K562 (cell line): ENCODE results near the gene ANO9. TPM values are rescaled to one million over a fixed set of nuclear protein-coding genes. Genes with fewer than 3 reads are reported as not detected.

Source experiments
- ARID2 ChIP-seq: fragments of 450-650 bp; IDR thresholded peaks from 2 replicates; pipeline ENCODE4 v1.6.1; 2017; ENCODE audit warnings: antibody characterized with exemption, mild to moderate bottlenecking
- CBX5 ChIP-seq: IDR thresholded peaks from 2 replicates; pipeline ENCODE4 v1.6.1; 2014; ENCODE audit warnings: low read depth, borderline replicate concordance
- EHMT2 ChIP-seq: fragments of 450-650 bp; IDR thresholded peaks from 2 replicates; pipeline ENCODE4 v1.6.1; 2018; ENCODE audit warnings: antibody characterized with exemption
- HNRNPLL ChIP-seq: fragments of 200-400 bp; formaldehyde crosslinking; IDR thresholded peaks from 2 replicates; pipeline ENCODE4 v1.6.1; 2017; ENCODE audit warnings: low read length, low read depth, mild to moderate bottlenecking; ENCODE audit not compliant: poor library complexity, severe bottlenecking
- JUND ChIP-seq, 2 experiments: IDR thresholded peaks; 2 replicates in 1 of 2; 3 replicates in 1 of 2; pipeline ENCODE4 v1.6.1; 2011; ENCODE audit warnings: borderline replicate concordance in 2 of 2, low read depth in 2 of 2, low read length in 2 of 2, improper control_type of control experiment in 1 of 2, missing biosample characterization in 1 of 2, missing genetic modification characterization in 1 of 2, missing genetic modification reagents in 1 of 2
- MTF1 ChIP-seq: fragments of 250-450 bp; sonication (Bioruptor Pico); IDR thresholded peaks from 2 replicates; pipeline ENCODE4 v1.9.0; 2021; ENCODE audit warnings: moderate library complexity, mild to moderate bottlenecking, inconsistent platforms, borderline replicate concordance
- MXI1 ChIP-seq: IDR thresholded peaks from 2 replicates; pipeline ENCODE4 v1.6.1; 2011; ENCODE audit warnings: low read depth, mild to moderate bottlenecking, improper control_type of control experiment, low read length
- SRF ChIP-seq, 2 experiments: fragments of 250-450, 450-650 bp in 1 of 2; sonication (Bioruptor Pico) in 1 of 2; sonication (generic) in 1 of 2; formaldehyde crosslinking; IDR thresholded peaks; 2 replicates each; pipeline versions ENCODE4 v1.5.0 to v1.5.1; 2020 to 2022; ENCODE audit warnings: mild to moderate bottlenecking in 1 of 2, missing genetic modification reagents in 1 of 2
- ZFPM2 ChIP-seq: fragments of 250-450 bp; sonication (Bioruptor Pico); IDR thresholded peaks from 2 replicates; pipeline ENCODE4 v1.5.1; 2022; ENCODE audit warnings: mild to moderate bottlenecking
- ZNF41 ChIP-seq: fragments of 250-450 bp; sonication (Bioruptor Pico); conservative IDR thresholded peaks from 2 replicates; pipeline ENCODE4 v1.4.0; 2020; ENCODE audit warnings: mild to moderate bottlenecking
- polyA plus RNA-seq, 8 experiments: library from polyadenylated mRNA; depleted of rRNA in 4 of 8; stranded (reverse) in 5 of 8; unstranded in 3 of 8; fragments of >200 nt; fragmentation: Nextera tagmentation in 2 of 8; fragmentation: Illumina TruSeq in 1 of 8; extraction: Ambion mirVana in 2 of 8; extraction: Trizol in 1 of 8; gene quantifications; 2 replicates each; pipeline versions ENCODE4 v1.2.1 to v1.2.3, GENCODE V29; 2011 to 2014; ENCODE audit warnings: inconsistent platforms in 1 of 8, missing spikeins in 1 of 8
- total RNA-seq, 7 experiments: library from RNA; depleted of rRNA in 6 of 7; stranded (reverse); fragments of >200 nt in 6 of 7; fragmentation: Illumina TruSeq in 2 of 7; extraction: Trizol in 2 of 7; gene quantifications; 2 replicates each; pipeline versions ENCODE4 v1.2.1 to v1.2.3, GENCODE V29; 2011 to 2021; ENCODE audit warnings: low replicate concordance in 1 of 7
- TF ChIP-seq, protein P1 (sequence below): fragments of 250-450 bp; sonication (Bioruptor Pico); IDR thresholded peaks from 2 replicates; pipeline ENCODE4 v1.5.0; 2022; ENCODE audit warnings: mild to moderate bottlenecking
- TF ChIP-seq, protein P2 (sequence below): fragments of 250-450 bp; sonication (Bioruptor Pico); IDR thresholded peaks from 2 replicates; pipeline ENCODE4 v1.4.0; 2020; ENCODE audit warnings: mild to moderate bottlenecking
- TF ChIP-seq, protein P3 (sequence below): fragments of 250-450 bp; sonication (Bioruptor Pico); IDR thresholded peaks from 2 replicates; pipeline ENCODE4 v1.4.0; 2020
- TF ChIP-seq, protein P4 (sequence below): sonication (generic); IDR thresholded peaks from 2 replicates; pipeline ENCODE4 v1.6.1; 2016

ANO9 gene
- total and polyA plus RNA-seq, 9 of the 15 experiments (the other 6 are each of a cell fraction or from before 2014, with no cell fraction given): 0.20 to 14.5 (median 4.5) TPM

DNA sequence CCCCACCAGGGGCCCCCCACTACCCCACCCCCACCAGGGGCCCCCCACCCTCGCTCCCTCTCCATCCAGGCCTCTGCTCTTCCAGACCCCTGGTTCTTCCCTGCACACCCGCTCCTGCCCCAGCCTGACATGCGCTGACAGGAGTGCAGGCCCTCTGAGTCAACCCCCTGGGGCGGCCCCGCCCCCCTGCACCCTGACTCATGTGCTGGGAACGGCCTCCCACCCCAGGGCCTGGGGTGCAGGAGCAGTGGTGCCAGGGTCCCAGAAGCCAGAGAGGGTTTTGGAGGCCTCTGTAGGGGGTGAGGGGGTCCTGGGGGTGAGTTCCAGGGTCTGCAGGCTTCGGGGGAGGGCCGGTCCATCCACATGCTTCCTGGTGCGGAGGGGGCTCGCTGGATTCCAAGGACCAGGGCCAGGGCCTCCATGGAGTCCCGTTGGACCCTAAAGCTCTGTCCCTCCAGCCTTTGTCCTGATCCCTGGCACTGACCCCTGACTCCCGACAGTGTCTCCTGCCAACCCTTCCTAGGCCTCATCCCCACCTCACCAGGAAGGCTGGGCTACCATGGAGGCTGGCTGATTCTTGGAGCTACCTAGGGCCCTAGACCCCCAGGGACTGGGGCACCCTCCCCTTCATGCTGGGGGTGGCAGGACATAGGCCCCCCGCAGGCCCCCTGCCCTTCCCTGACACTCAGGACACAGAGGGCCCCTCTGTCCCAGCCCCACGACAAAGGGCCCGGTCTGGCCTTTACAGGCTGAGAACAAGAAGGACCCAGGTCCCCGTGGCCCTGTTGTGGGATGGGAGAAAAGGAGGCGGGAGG lies 48.4 kb downstream of the ANO9 start (continued):
- TF ChIP-seq EHMT2 (no peak), MXI1 (no peak), SRF (CRISPR knock-in tag; IDR thresholded peaks at IDR 0.05) (no peak; a peak in 1 of 4 replicates), JUND (IDR thresholded peaks at IDR 0.05; ENCODE audit: borderline replicate concordance, low read depth, low read length) (peak; percentile 85), JUND (tag; IDR thresholded peaks at IDR 0.05; ENCODE audit: borderline replicate concordance, low read depth, low read length) (peak; percentile 64; the same call in 1 of the 3 replicates), HNRNPLL (no peak), CBX5 (no peak), ZNF41 (CRISPR knock-in tag) (no peak), MTF1 (CRISPR knock-in tag) (no peak), ZFPM2 (CRISPR knock-in tag) (no peak), ARID2 (no peak)
- TF ChIP-seq, protein P1, sequence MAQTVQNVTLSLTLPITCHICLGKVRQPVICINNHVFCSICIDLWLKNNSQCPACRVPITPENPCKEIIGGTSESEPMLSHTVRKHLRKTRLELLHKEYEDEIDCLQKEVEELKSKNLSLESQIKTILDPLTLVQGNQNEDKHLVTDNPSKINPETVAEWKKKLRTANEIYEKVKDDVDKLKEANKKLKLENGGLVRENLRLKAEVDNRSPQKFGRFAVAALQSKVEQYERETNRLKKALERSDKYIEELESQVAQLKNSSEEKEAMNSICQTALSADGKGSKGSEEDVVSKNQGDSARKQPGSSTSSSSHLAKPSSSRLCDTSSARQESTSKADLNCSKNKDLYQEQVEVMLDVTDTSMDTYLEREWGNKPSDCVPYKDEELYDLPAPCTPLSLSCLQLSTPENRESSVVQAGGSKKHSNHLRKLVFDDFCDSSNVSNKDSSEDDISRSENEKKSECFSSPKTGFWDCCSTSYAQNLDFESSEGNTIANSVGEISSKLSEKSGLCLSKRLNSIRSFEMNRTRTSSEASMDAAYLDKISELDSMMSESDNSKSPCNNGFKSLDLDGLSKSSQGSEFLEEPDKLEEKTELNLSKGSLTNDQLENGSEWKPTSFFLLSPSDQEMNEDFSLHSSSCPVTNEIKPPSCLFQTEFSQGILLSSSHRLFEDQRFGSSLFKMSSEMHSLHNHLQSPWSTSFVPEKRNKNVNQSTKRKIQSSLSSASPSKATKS (CRISPR knock-in tag): no peak
- TF ChIP-seq, protein P2, sequence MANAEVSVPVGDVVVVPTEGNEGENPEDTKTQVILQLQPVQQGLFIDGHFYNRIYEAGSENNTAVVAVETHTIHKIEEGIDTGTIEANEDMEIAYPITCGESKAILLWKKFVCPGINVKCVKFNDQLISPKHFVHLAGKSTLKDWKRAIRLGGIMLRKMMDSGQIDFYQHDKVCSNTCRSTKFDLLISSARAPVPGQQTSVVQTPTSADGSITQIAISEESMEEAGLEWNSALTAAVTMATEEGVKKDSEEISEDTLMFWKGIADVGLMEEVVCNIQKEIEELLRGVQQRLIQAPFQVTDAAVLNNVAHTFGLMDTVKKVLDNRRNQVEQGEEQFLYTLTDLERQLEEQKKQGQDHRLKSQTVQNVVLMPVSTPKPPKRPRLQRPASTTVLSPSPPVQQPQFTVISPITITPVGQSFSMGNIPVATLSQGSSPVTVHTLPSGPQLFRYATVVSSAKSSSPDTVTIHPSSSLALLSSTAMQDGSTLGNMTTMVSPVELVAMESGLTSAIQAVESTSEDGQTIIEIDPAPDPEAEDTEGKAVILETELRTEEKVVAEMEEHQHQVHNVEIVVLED: no peak
- TF ChIP-seq, protein P3, sequence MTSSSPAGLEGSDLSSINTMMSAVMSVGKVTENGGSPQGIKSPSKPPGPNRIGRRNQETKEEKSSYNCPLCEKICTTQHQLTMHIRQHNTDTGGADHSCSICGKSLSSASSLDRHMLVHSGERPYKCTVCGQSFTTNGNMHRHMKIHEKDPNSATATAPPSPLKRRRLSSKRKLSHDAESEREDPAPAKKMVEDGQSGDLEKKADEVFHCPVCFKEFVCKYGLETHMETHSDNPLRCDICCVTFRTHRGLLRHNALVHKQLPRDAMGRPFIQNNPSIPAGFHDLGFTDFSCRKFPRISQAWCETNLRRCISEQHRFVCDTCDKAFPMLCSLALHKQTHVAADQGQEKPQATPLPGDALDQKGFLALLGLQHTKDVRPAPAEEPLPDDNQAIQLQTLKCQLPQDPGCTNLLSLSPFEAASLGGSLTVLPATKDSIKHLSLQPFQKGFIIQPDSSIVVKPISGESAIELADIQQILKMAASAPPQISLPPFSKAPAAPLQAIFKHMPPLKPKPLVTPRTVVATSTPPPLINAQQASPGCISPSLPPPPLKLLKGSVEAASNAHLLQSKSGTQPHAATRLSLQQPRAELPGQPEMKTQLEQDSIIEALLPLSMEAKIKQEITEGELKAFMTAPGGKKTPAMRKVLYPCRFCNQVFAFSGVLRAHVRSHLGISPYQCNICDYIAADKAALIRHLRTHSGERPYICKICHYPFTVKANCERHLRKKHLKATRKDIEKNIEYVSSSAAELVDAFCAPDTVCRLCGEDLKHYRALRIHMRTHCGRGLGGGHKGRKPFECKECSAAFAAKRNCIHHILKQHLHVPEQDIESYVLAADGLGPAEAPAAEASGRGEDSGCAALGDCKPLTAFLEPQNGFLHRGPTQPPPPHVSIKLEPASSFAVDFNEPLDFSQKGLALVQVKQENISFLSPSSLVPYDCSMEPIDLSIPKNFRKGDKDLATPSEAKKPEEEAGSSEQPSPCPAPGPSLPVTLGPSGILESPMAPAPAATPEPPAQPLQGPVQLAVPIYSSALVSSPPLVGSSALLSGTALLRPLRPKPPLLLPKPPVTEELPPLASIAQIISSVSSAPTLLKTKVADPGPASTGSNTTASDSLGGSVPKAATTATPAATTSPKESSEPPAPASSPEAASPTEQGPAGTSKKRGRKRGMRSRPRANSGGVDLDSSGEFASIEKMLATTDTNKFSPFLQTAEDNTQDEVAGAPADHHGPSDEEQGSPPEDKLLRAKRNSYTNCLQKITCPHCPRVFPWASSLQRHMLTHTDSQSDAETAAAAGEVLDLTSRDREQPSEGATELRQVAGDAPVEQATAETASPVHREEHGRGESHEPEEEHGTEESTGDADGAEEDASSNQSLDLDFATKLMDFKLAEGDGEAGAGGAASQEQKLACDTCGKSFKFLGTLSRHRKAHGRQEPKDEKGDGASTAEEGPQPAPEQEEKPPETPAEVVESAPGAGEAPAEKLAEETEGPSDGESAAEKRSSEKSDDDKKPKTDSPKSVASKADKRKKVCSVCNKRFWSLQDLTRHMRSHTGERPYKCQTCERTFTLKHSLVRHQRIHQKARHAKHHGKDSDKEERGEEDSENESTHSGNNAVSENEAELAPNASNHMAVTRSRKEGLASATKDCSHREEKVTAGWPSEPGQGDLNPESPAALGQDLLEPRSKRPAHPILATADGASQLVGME (CRISPR knock-in tag): no peak
- TF ChIP-seq, protein P4, sequence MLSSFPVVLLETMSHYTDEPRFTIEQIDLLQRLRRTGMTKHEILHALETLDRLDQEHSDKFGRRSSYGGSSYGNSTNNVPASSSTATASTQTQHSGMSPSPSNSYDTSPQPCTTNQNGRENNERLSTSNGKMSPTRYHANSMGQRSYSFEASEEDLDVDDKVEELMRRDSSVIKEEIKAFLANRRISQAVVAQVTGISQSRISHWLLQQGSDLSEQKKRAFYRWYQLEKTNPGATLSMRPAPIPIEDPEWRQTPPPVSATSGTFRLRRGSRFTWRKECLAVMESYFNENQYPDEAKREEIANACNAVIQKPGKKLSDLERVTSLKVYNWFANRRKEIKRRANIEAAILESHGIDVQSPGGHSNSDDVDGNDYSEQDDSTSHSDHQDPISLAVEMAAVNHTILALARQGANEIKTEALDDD: no peak
